ENCODE measurements around the gene PLCG1.

PLCG1 gene

GRCh38 chr20:41145317-41145716 lies 8.0 kb downstream of the PLCG1 start:
- no peak for FAIRE-seq

- FAIRE-seq, result no peak
Observed at GRCh38 chr20:41145821-41146620, 8.7 kb downstream of the PLCG1 start.

GRCh38 chr20:41147767-41148191 lies 10.4 kb downstream of the PLCG1 start:
- FAIRE-seq, result no peak

GRCh38 chr20:41148942-41149341 lies 11.6 kb downstream of the PLCG1 start:
- no peak for FAIRE-seq

GRCh38 chr20:41150664-41151063 lies 13.3 kb downstream of the PLCG1 start:
- FAIRE-seq, result no peak

- no peak for FAIRE-seq
Observed at GRCh38 chr20:41151134-41151869, 14.0 kb downstream of the PLCG1 start.

GRCh38 chr20:41152108-41152757 lies 14.9 kb downstream of the PLCG1 start:
- no peak for FAIRE-seq

GRCh38 chr20:41154436-41155176 lies 17.3 kb downstream of the PLCG1 start:
- FAIRE-seq, result no peak

- no peak for FAIRE-seq
Observed at GRCh38 chr20:41155261-41155660, 17.9 kb downstream of the PLCG1 start.

GRCh38 chr20:41158082-41158625 lies 20.8 kb downstream of the PLCG1 start:
- FAIRE-seq, result no peak

- FAIRE-seq, result no peak
Observed at GRCh38 chr20:41159547-41159946, 22.2 kb downstream of the PLCG1 start.

GRCh38 chr20:41160686-41161085 lies 23.3 kb downstream of the PLCG1 start:
- FAIRE-seq, result no peak

- no peak for FAIRE-seq
Observed at GRCh38 chr20:41161886-41162285, 24.5 kb downstream of the PLCG1 start.

GRCh38 chr20:41162396-41162795 lies 25.1 kb downstream of the PLCG1 start:
- FAIRE-seq, result no peak

- FAIRE-seq, result no peak
Observed at GRCh38 chr20:41163821-41164220, 26.5 kb downstream of the PLCG1 start.

GRCh38 chr20:41165001-41165882 lies 27.9 kb downstream of the PLCG1 start:
- no peak for FAIRE-seq

- no peak for FAIRE-seq
Observed at GRCh38 chr20:41166201-41167117, 29.1 kb downstream of the PLCG1 start.

- FAIRE-seq, result no peak
Observed at GRCh38 chr20:41167118-41167470, 29.8 kb downstream of the PLCG1 start.

GRCh38 chr20:41167481-41168253 lies 30.3 kb downstream of the PLCG1 start:
- FAIRE-seq, result no peak
